GM21526 (cell line): ENCODE results near the gene ARMC12.
A peak's percentile ranks its signal among the peaks of the same experiment; 100 is the strongest.

ENCODE experiments used
- ATAC-seq: cut with Tn5 transposase; IDR thresholded peaks from one replicate; pipeline ENCODE4 v1.9.1; 2021; ENCODE audit warnings: moderate library complexity; ENCODE audit not compliant: unreplicated experiment, low FRiP score

Gene ARMC12

GRCh38 chr6:35717449-35718374 lies 19.1 kb upstream of the ARMC12 start:
- no peak for ATAC-seq

- ATAC-seq: no peak
These were observed 18.5 kb upstream of the ARMC12 start for GRCh38 chr6:35718375-35718736.

DNA sequence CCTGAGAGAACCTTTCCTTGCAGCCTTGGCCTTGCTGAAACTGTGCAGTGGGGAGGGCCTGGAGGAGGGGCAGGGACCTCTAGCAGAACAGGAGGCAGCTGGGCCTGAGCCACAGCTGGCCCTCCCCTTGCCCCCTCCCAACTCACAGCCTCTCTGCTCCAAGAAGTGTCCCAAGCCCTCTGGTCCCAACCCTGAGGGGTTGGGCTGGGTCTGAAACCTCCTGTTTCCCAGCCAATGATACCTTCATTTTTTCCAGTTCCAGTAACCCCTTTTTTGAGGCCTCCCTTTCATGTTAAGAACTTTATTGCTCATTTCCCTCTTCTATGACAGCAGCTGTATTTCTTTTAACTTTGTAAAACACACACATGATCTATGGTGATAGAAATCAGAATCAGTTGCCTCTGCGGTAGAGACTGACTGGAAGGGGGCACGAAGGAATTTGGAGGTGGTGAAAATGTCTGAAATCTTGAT lies 17.9 kb upstream of the ARMC12 start:
- no peak for ATAC-seq

DNA sequence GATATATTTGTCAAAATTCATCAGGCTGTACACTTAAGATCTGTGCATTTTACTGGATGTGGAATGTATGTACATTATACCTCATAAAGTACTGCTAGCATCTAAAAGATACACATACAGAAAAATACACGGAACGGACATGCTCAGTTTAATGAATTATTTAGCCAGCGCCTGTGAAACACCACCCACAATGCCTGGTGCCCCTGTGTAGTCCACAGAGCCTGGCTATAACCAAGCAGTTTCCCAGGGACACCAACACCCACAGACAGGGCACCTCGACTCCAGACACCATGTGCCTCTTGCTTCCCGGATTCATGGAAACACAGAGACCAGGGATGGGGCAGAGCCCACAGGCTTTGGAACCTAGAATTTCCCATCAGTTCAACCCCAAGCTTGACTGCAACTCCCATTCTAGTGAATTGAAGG lies 17.4 kb upstream of the ARMC12 start:
- no peak for ATAC-seq

- ATAC-seq: no peak
These were observed 16.8 kb upstream of the ARMC12 start for GRCh38 chr6:35719830-35720733.

DNA sequence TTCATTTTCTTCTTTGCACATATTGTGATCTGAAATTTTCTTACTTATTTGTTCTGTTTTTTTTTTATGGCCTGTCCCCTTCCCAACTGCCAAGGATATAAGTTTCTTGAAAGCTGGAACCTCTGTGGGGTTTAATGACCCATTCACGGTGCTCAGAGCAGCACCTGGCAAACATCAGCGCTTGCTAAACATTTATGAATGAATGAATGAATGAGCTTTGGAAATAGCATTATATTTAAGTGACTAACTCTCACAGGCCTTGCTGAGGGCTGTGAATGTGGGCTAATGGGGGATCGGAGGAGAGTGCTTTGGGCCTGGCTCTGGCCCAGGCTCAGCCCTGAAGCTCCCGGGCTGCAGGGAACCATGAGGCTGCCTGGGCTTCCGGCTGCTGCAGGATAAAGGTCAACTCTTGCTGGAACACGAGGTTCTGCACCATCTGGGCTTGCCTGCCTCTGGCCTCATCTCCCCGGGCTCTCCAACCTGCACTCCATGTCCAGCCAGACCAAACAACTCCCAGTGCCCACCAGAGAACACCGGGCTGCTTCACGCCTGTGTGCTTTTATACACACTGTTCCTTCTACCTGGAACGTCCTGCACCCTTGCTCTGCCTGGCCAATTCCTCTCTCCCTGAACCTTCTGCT lies 14.6 kb upstream of the ARMC12 start:
- ATAC-seq: no peak

DNA sequence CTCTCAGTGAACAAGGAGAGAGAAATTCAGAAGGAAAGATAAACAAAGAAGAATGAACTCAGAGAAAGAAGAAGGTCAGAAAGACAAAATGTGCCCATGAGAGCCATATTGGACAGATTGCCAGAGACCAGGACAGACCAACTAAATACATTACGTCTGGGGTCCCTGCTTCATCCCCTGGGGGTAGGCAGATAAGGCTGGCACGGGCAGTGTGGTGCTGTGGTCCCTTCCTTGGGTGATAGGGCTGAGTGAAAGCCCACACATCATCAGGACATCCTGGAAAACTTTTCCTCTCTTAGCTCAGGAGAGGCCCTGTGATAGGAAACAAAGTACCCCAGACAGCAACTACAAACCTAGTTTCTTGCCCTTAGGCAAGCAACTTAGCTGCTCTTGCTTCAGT lies 13.2 kb upstream of the ARMC12 start:
- no peak for ATAC-seq

GRCh38 chr6:35724059-35724458 lies 12.8 kb upstream of the ARMC12 start:
- ATAC-seq: no peak

GRCh38 chr6:35724471-35724870 lies 12.4 kb upstream of the ARMC12 start:
- ATAC-seq: no peak

- no peak for ATAC-seq
These were observed 11.6 kb upstream of the ARMC12 start for GRCh38 chr6:35725081-35725708.

GRCh38 chr6:35725721-35726438 lies 11.0 kb upstream of the ARMC12 start:
- ATAC-seq: no peak

- peak; percentile 11 for ATAC-seq
These were observed 9.4 kb upstream of the ARMC12 start for GRCh38 chr6:35727231-35727934.

GRCh38 chr6:35727935-35728682 lies 8.7 kb upstream of the ARMC12 start:
- peak; percentile 45 for ATAC-seq

DNA sequence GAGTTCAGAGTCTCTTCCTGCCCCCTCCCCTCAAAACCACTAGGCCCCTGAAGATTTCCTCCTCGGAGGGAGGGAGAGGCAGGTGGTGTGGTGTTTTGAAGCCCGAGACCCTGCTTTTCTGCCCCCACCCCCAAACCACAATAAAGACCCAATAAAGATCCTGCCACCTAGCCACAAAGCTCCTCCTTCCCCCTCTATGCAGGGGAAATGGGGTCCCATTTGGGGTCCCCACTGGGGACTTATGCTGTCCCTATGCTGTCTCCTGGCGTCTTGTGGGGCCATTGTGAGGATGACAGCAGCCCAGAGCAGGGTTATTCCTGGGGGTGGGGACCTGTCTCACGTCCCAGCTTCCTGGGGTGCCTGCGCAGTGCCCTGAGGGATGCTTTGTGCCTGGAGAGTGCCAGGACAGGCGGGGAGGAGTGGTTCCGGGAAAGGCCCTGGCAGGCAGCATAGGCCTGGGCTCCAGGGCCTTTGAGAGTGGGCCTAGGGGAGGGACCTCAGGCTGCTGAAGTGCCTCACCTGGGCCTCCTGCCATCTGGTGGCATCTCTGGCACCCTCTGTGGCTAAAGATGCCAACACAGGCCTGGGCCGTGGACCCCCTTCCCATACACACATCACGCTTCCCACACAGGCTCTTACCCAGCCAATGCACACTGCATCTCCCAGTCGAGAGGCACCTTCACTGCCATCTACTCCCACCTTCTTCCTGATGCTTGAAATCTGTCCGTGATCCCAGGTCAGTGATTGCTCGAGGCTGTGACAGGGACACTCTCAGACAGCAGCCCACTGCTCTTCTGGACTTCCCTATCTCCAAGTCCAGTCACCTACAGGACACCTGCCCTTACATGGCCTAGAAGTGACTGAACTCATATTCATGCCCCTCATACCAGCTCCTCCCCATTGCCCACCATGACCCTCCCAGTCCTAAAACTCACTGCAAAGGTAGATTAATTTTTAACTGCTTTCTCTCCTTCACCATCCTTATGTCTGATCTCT lies 7.9 kb upstream of the ARMC12 start:
- ATAC-seq: no peak

- ATAC-seq: no peak
These were observed 7.1 kb upstream of the ARMC12 start for GRCh38 chr6:35729722-35730121.

GRCh38 chr6:35730745-35731413 lies 6.0 kb upstream of the ARMC12 start:
- ATAC-seq: no peak

- ATAC-seq: peak; percentile 34
These were observed 5.5 kb upstream of the ARMC12 start for GRCh38 chr6:35731414-35731735.
